Skeletal muscle satellite cell (primary cell): Measurements from ENCODE around the gene GAS7.

Experiments
- H3K27me3 ChIP-seq: 2 replicates; pipeline ENCODE4 v1.7.0; 2013; ENCODE audit warnings: low read length; ENCODE audit not compliant: control insufficient read depth, insufficient read depth
- H3K36me3 ChIP-seq: 2 replicates; pipeline ENCODE4 v1.7.0; 2013; ENCODE audit warnings: mild to moderate bottlenecking, control low read depth, low read length; ENCODE audit not compliant: insufficient read depth
- H3K4me1 ChIP-seq: 2 replicates; pipeline ENCODE4 v1.7.0; 2013; ENCODE audit warnings: low read length; ENCODE audit not compliant: control insufficient read depth, insufficient read depth
- H3K4me2 ChIP-seq: 2 replicates; pipeline ENCODE4 v1.7.0; 2013; ENCODE audit warnings: mild to moderate bottlenecking, low read length
- H3K4me3 ChIP-seq: 2 replicates; pipeline ENCODE4 v1.7.0; 2013; ENCODE audit warnings: low read length
- H3K9ac ChIP-seq: 2 replicates; pipeline ENCODE4 v1.7.0; 2013; ENCODE audit warnings: mild to moderate bottlenecking, low read depth, low read length, moderate library complexity
- H3K9me3 ChIP-seq: replicated peaks from 2 replicates; pipeline ENCODE4 v1.7.0; 2013; ENCODE audit warnings: mild to moderate bottlenecking, control low read depth, low read length

GAS7 gene

DNA sequence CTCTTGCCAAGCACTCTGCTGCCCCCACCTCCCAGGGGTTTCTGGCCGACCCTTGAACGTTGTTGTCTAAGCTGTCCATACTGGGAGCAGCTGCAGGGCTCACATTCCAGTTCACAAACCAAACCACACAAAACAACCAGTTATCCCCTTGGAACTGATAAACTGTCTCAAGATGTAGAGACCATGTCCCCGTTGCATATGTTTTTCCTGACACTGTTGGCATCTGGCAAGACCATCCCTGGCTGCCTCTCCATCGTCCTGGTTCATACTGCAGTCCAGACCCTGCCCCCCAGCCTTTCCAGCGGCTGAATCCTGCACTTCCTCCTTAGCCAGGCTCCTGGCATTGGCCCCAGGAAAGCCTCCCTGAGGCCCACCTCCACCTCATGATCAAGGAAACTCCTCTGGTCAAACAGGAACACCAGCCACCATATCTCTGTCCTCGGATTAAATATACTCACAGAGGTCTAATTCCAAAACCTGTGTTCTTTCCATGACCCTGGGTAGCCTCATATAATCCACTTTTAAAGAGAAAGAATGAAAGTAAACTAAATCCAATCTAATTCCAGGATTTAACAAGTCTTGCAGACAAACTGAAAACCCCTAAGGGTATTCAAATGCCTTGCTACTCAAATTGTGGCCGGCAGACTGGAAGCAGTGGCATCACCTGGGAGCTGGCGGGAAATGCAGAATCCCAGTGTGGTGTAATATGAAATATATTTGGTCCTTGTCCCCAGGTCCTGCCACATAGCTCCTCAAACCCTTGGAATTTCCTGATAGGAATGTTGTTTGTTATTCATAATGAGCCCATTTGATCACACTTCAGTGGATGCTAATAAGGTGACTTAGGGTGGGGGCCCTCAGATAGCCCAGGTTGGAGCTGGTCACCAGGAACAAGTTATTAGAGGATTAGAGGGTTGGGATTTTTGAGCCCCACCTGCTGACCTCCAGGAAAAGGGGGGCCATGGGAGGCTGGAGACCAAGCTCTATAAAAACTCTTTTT, 14.2 kb downstream of the GAS7 start:
- no peaks in the 10 kb centered on the region for H3K27me3 ChIP-seq
- no peak overlapping the region for H3K9ac ChIP-seq
- H3K9me3 ChIP-seq: no peaks in the 10 kb centered on the region
- no peak overlapping the region for H3K4me2 ChIP-seq
- no peaks in the 10 kb centered on the region for H3K4me1 ChIP-seq
- no peak overlapping the region for H3K4me3 ChIP-seq
- no peaks in the 10 kb centered on the region for H3K36me3 ChIP-seq

DNA sequence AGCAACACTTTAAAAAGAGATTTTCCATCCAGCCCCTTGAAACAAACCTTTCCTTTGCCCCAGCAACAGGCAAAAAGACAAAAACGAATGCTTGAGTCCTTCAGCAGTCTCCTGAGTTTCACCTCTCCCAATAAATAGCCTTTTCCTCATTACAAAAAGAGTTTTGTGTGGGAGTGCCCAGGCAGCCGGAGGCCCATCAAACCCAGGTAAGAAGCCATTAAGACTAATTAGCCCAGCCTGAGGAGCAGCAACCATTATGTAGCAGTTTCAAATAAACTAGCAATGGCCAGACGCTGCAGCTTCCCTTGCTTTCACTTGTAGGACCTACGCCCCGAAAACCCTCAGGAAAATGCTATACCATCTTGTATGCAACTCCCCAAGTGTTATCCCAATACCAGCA, 15.6 kb downstream of the GAS7 start:
- no peaks in the 10 kb centered on the region for H3K9me3 ChIP-seq
- H3K4me2 ChIP-seq: no peak overlapping the region
- H3K27me3 ChIP-seq: no peaks in the 10 kb centered on the region
- H3K4me3 ChIP-seq: no peak overlapping the region
- H3K4me1 ChIP-seq: peaks cover 5% of the 10 kb centered on the region
- H3K9ac ChIP-seq: no peak overlapping the region
- H3K36me3 ChIP-seq: no peaks in the 10 kb centered on the region

DNA sequence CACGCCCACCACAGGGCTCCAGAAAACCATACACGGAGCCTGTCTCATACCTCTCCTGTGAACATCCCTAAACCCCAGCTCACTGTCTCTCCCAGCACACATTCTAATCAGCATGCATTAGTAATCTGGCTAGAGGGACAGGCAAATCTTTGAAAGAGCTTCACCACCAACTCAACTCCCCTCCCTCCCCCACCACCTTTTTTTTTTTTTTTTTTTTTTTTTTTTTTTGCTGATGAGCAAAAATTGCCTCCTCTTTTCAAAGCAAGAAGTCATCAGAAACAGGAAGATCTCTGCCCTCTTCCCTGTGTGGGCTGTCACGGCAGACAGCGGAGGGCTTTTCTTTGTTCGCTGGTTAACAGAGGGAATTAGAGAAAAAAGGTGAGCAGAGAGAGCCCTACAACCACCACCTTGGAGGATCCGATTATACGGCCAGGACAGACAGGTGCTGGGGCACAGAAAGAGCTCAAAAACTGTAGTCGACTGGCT, 19.9 kb downstream of the GAS7 start:
- Histone ChIP-seq H3K4me1 (peaks cover 5% of the 10 kb centered on the region), H3K4me2 (peak overlapping the region; percentile 48), H3K4me3 (no peak overlapping the region), H3K27me3 (no peaks in the 10 kb centered on the region), H3K9ac (no peak overlapping the region), H3K9me3 (no peaks in the 10 kb centered on the region), H3K36me3 (no peaks in the 10 kb centered on the region)

DNA sequence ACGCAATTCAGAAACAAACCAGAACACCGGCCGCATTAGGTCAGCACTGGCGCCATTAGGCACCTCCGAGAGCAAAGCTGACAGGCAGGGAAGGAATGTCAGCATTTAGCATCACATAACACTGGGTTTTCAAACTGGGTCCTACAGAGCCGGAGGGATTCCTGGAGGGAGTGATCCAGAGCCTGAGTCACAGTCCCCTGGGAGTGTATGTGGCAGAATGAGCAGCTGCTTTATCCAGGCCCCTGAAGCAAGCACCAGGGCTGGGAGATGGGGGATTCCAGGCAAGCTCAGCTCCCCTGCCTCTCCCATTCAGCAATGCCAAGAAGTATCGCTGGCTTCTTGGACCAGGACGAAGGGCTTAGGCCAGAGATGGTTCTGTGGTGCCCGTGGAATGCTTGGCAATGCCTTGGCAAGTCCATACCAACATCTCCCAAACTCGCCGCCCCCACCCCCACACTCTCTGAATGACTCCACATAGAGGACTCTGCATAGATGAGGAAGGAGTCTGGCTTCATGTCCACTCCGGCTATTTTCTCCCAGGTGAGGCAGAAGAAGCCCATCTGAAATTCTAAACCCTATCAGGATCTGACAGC, 20.4 kb downstream of the GAS7 start:
- H3K4me3 ChIP-seq: no peak overlapping the region
- H3K9me3 ChIP-seq: no peaks in the 10 kb centered on the region
- no peak overlapping the region for H3K9ac ChIP-seq
- no peaks in the 10 kb centered on the region for H3K36me3 ChIP-seq
- no peaks in the 10 kb centered on the region for H3K27me3 ChIP-seq
- peaks cover 5% of the 10 kb centered on the region for H3K4me1 ChIP-seq
- peak overlapping the region; percentile 48 for H3K4me2 ChIP-seq

DNA sequence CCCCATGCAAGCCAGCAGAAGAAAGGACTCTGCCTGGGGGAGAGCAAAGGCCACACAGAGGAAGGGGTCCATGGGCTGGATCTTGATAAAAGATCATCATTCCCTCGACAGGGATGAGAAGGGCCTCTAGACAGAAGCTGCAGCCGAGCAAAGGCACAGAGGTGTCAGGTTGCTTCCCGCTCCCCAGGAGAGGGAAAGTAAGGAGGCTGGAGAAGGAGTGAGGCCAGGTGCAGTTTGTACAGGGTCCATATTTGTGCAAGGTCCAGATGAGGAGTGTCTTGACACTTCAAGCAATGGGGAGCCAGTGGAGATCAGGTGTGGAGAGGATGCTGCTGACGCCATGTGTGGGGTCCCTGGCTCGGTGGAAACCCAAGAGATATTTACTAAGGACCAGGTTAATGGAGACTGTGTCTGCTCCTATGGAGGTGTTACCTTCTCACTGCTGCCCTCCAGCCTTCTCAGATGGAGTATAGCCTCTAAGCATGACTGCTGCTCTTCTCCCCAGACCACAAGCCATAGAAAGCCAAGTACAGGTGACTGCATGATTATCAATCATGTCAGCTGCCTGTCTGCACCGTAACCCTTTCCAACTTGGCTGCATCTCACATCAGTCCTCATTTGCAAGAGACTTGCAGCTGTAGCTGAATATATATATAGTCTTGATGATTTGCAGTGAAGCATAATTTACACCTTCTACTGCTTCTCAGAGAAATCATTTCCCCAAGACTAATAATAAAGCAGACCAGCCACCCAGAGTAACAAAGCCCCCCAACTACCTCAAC, 21.1 kb downstream of the GAS7 start:
- peak overlapping the region; percentile 48 for H3K4me2 ChIP-seq
- no peaks in the 10 kb centered on the region for H3K27me3 ChIP-seq
- H3K36me3 ChIP-seq: no peaks in the 10 kb centered on the region
- H3K4me1 ChIP-seq: peaks cover 6% of the 10 kb centered on the region
- no peaks in the 10 kb centered on the region for H3K9me3 ChIP-seq
- no peak overlapping the region for H3K4me3 ChIP-seq
- H3K9ac ChIP-seq: no peak overlapping the region

DNA sequence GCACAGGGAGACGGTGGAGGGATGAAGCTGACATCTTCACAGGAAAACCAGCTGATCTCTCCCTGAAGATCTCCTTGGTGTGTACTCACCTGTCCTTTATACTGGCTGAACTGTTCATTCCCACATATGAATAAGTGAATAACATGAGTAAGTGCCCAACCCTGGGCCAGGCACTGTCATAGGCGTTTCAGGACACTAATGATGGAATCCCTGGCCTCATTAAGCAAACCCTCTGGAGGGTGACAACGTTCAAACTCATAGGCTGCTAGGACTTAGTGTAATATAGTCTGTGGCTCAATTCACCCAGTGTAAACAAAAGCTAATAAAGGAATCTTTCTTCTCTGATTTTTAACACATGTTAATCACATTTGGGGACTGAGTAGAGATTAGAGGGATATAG, 24.5 kb downstream of the GAS7 start:
- H3K4me1 ChIP-seq: peaks cover 9% of the 10 kb centered on the region
- no peak overlapping the region for H3K4me3 ChIP-seq

DNA sequence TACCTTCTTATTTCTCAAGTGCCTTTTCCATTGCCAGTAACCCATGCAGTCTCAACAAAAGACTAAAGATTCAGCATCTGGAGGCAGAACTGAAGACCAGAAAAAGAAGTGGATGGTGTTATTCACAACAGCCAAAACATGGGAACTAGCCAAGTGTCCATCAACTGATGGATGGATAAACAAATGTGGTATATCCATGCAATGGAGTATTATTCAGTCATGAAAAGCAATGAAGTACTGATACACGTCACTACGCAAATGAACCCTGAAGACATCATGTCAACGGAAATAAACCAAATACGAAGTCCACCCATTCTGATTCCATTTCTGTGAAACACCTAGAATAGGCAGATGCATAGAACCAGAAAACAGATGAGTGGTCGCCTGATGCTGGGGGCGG, 25.6 kb downstream of the GAS7 start:
- H3K9me3 ChIP-seq: no peaks in the 10 kb centered on the region
- no peak overlapping the region for H3K4me2 ChIP-seq
- no peaks in the 10 kb centered on the region for H3K36me3 ChIP-seq
- no peak overlapping the region for H3K9ac ChIP-seq
- no peak overlapping the region for H3K4me3 ChIP-seq
- peaks cover 11% of the 10 kb centered on the region for H3K27me3 ChIP-seq
- H3K4me1 ChIP-seq: peaks cover 4% of the 10 kb centered on the region

More for the DNA sequence above, 24.5 kb downstream of the GAS7 start:
- no peaks in the 10 kb centered on the region for H3K36me3 ChIP-seq
- no peak overlapping the region for H3K9ac ChIP-seq
- peaks cover 11% of the 10 kb centered on the region for H3K27me3 ChIP-seq
- no peak overlapping the region for H3K4me2 ChIP-seq
- H3K9me3 ChIP-seq: no peaks in the 10 kb centered on the region

DNA sequence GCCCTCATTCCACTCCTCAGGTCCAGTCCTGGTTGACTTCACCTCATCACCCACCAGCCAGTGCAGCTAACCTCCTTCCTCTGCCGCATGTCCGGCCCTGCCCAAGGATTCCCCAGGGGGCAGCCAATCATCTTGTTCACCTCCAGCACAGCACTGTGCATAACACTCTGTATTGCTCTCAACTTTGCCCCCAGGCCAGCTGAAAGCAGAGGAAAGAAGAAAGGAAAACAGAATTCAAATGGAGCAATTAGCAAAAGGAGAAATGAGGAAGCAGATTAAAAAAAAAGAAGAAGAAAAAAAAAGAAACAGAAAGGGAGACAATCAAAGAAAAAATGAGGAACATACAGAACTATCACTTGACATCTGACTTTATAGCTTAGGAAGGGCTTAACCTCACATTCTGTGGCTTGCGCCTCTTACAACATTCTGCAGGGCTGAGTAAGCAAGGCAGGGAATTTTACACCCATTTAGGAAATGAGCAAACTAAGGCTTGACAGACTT, 26.1 kb downstream of the GAS7 start:
- Histone ChIP-seq H3K27me3 (peaks cover 11% of the 10 kb centered on the region), H3K36me3 (no peaks in the 10 kb centered on the region), H3K4me2 (peak overlapping the region; percentile 15), H3K4me3 (no peak overlapping the region), H3K9me3 (no peaks in the 10 kb centered on the region), H3K4me1 (peaks cover 4% of the 10 kb centered on the region), H3K9ac (no peak overlapping the region)

DNA sequence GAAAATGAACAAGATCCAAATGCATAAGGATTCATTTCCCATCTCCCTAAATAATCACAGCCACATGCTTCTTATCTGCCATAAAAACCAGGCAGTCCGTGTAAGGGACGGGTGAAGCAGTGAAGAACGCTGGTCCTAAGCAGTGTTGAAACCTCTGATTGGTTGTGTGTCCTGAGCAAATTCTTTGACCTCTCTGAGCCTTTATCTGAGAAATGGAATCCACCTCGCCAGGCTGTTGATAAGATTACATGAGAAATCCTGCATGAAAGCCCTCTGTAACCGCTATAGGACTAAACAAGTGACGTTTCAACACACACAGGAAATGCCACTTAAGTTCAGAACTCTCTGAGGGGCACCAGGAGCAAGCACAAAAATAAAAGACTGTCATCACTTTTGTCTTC, 26.8 kb downstream of the GAS7 start:
- H3K4me3 ChIP-seq: no peak overlapping the region
- H3K36me3 ChIP-seq: no peaks in the 10 kb centered on the region
- H3K9ac ChIP-seq: no peak overlapping the region
- H3K27me3 ChIP-seq: peaks cover 11% of the 10 kb centered on the region
- no peak overlapping the region for H3K4me2 ChIP-seq
- H3K9me3 ChIP-seq: no peaks in the 10 kb centered on the region
- H3K4me1 ChIP-seq: peaks cover 4% of the 10 kb centered on the region

DNA sequence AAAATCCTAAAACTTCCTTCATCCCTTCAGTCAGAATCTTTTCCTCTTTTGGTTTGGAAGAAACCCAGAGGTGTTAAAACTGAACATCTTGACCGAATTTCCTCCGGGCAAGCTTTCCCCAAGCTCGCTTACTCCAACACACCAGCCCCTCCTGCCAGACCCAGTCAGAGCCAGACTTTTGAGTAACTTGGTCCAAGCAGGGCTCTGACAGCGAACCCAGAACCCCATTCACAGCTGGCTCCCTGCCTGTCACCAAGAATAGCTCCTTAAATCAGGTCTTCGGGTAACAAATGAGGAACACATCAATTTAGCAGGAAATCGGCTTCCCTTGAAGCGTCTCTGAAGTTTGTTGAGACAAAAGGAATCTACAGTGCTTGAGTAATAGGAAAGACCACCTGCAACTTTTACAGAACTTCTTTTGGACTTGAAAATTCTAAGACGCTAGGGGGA, 27.3 kb downstream of the GAS7 start:
- peaks cover 4% of the 10 kb centered on the region for H3K4me1 ChIP-seq
- no peak overlapping the region for H3K9ac ChIP-seq
- no peaks in the 10 kb centered on the region for H3K9me3 ChIP-seq
- peaks cover 11% of the 10 kb centered on the region for H3K27me3 ChIP-seq
- no peak overlapping the region for H3K4me3 ChIP-seq
- no peaks in the 10 kb centered on the region for H3K36me3 ChIP-seq
- no peak overlapping the region for H3K4me2 ChIP-seq

DNA sequence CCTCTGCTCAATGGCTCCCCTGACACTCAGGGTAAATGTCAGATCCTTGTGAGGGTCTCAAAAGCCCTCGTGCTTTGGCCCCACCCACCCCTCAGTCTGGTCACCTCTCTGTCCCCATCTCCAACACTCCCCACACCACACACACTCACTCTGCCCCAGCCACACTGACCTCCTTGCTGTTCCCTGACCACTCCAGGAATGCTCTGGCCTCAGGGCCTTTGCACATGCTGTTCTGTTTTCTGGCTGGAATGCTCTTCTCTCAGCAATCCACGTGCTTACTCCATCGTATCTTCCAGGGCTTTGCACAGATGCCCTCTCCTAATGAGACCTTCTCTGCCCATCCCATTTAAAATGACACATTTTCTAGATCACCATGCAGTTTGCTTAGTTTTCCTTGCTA, 28.2 kb downstream of the GAS7 start:
- Histone ChIP-seq H3K27me3 (peaks cover 11% of the 10 kb centered on the region), H3K4me2 (no peak overlapping the region), H3K9ac (no peak overlapping the region), H3K4me3 (no peak overlapping the region), H3K9me3 (no peaks in the 10 kb centered on the region), H3K36me3 (no peaks in the 10 kb centered on the region), H3K4me1 (peaks cover 4% of the 10 kb centered on the region)
